WTC11 (cell line): ENCODE measurements around the gene ZNF367. TPM values are rescaled to one million over a fixed set of nuclear protein-coding genes. Genes with fewer than 3 reads are reported as not detected.
A peak's percentile ranks its signal among the peaks of the same experiment; 100 is the strongest.

Experiments used
- ATAC-seq: fragments of 200-7000 bp; cut with Tn5 transposase; 2 replicates; pipeline ENCODE4 v1.10.0; 2021; ENCODE audit warnings: mild to moderate bottlenecking, moderate library complexity
- CTCF ChIA-PET: fragments of 300-600 bp; sonication (Branson Sonifier 250); formaldehyde crosslinking; loops from one replicate; lab custom pipeline; 2021; ENCODE audit warnings: antibody characterized with exemption; lab: Charles Lee
- POLR2A ChIA-PET: fragments of 350-600 bp; sonication (Branson Sonifier 250); formaldehyde crosslinking; loops from one replicate; lab custom pipeline; 2021; ENCODE audit warnings: antibody characterized with exemption; lab: Charles Lee
- DNase-seq: peaks from one replicate; pipeline ENCODE4 v3.0.0; 2021; ENCODE audit warnings: low spot score
- H3K27ac Mint-ChIP-seq: 2 replicates; pipeline ENCODE4 v1.8.0; 2021; ENCODE audit warnings: mixed read lengths
- H3K27me3 Mint-ChIP-seq: 2 replicates; pipeline ENCODE4 v1.8.0; 2021; ENCODE audit warnings: low read depth, mild to moderate bottlenecking, moderate library complexity, mixed read lengths
- H3K36me3 Mint-ChIP-seq: 2 replicates; pipeline ENCODE4 v1.8.0; 2021; ENCODE audit warnings: mixed read lengths
- H3K4me1 Mint-ChIP-seq: 2 replicates; pipeline ENCODE4 v1.8.0; 2022; ENCODE audit warnings: mixed read lengths
- H3K4me3 Mint-ChIP-seq: 2 replicates; pipeline ENCODE4 v1.8.0; 2021; ENCODE audit warnings: mild to moderate bottlenecking, moderate library complexity, mixed read lengths
- H3K9me3 Mint-ChIP-seq: 2 replicates; pipeline ENCODE4 v1.8.0; 2021; ENCODE audit warnings: mixed read lengths
- ESRRA ChIP-seq: sonication (generic); formaldehyde crosslinking; IDR thresholded peaks from 2 replicates; pipeline ENCODE4 v1.8.1; 2022; ENCODE audit warnings: mild to moderate bottlenecking, missing genetic modification reagents, borderline replicate concordance
- ETV6 ChIP-seq: sonication (generic); formaldehyde crosslinking; IDR thresholded peaks from 2 replicates; pipeline ENCODE4 v1.8.1; 2022; ENCODE audit warnings: mild to moderate bottlenecking, missing genetic modification reagents
- FOXK1 ChIP-seq: sonication (generic); formaldehyde crosslinking; IDR thresholded peaks from 2 replicates; pipeline ENCODE4 v1.8.0; 2022; ENCODE audit warnings: mild to moderate bottlenecking, moderate library complexity, missing genetic modification reagents
- JAZF1 ChIP-seq: fragments of 250-450 bp; sonication (Bioruptor Pico); IDR thresholded peaks from 2 replicates; pipeline ENCODE4 v1.9.0; 2021; ENCODE audit warnings: moderate library complexity, mild to moderate bottlenecking, inconsistent platforms
- JUN ChIP-seq: sonication (generic); formaldehyde crosslinking; IDR thresholded peaks from 2 replicates; pipeline ENCODE4 v1.8.0; 2023; ENCODE audit warnings: mild to moderate bottlenecking, missing genetic modification reagents
- MYBL2 ChIP-seq: sonication (generic); formaldehyde crosslinking; IDR thresholded peaks from 2 replicates; pipeline ENCODE4 v1.8.1; 2023; ENCODE audit warnings: mild to moderate bottlenecking, moderate library complexity, missing genetic modification reagents
- NR2C2 ChIP-seq: sonication (generic); formaldehyde crosslinking; IDR thresholded peaks from 2 replicates; pipeline ENCODE4 v1.8.0; 2022; ENCODE audit warnings: mild to moderate bottlenecking, missing genetic modification reagents
- RELA ChIP-seq: sonication (generic); formaldehyde crosslinking; IDR thresholded peaks from 2 replicates; pipeline ENCODE4 v1.8.1; 2022; ENCODE audit warnings: missing genetic modification reagents, mild to moderate bottlenecking, borderline replicate concordance
- RORB ChIP-seq: fragments of 250-450 bp; sonication (Bioruptor Pico); IDR thresholded peaks from 2 replicates; pipeline ENCODE4 v1.9.0; 2021; ENCODE audit warnings: mild to moderate bottlenecking
- SMAD4 ChIP-seq: sonication (generic); formaldehyde crosslinking; IDR thresholded peaks from 2 replicates; pipeline ENCODE4 v1.8.0; 2022; ENCODE audit warnings: mild to moderate bottlenecking, missing genetic modification reagents
- SP1 ChIP-seq: sonication (generic); formaldehyde crosslinking; conservative IDR thresholded peaks from 2 replicates; pipeline ENCODE4 v1.8.1; 2022; ENCODE audit warnings: missing genetic modification reagents
- TEAD4 ChIP-seq: sonication (generic); formaldehyde crosslinking; IDR thresholded peaks from 2 replicates; pipeline ENCODE4 v1.8.0; 2022; ENCODE audit warnings: mild to moderate bottlenecking, missing genetic modification reagents
- ZBTB21 ChIP-seq: sonication (generic); formaldehyde crosslinking; IDR thresholded peaks from 2 replicates; pipeline ENCODE4 v1.8.1; 2023; ENCODE audit warnings: mild to moderate bottlenecking, missing genetic modification reagents, borderline replicate concordance
- ZNF121 ChIP-seq: sonication (generic); formaldehyde crosslinking; IDR thresholded peaks from 2 replicates; pipeline ENCODE4 v1.8.0; 2023; ENCODE audit warnings: missing genetic modification reagents
- ZNF138 ChIP-seq: sonication (generic); formaldehyde crosslinking; conservative IDR thresholded peaks from 2 replicates; pipeline ENCODE4 v1.8.1; 2022; ENCODE audit warnings: mild to moderate bottlenecking, moderate library complexity, missing genetic modification reagents
- total RNA-seq: library from RNA; stranded (reverse); gene quantifications from 3 replicates; pipeline ENCODE4 v1.2.3, GENCODE V29; 2021
- TF ChIP-seq, protein P1 (sequence below): fragments of 250-450 bp; sonication (Bioruptor Pico); conservative IDR thresholded peaks from 2 replicates; pipeline ENCODE4 v1.9.0; 2021; ENCODE audit warnings: mild to moderate bottlenecking
- TF ChIP-seq, protein P2 (sequence below): sonication (generic); formaldehyde crosslinking; IDR thresholded peaks from 2 replicates; pipeline ENCODE4 v1.8.1; 2023; ENCODE audit warnings: mild to moderate bottlenecking, missing genetic modification reagents, borderline replicate concordance
- TF ChIP-seq, protein P3 (sequence below): sonication (generic); formaldehyde crosslinking; conservative IDR thresholded peaks from 2 replicates; pipeline ENCODE4 v1.8.1; 2023; ENCODE audit warnings: mild to moderate bottlenecking, low read depth, missing genetic modification reagents, moderate library complexity
- TF ChIP-seq, protein P4 (sequence below): sonication (generic); formaldehyde crosslinking; IDR thresholded peaks from 2 replicates; pipeline ENCODE4 v1.8.1; 2023; ENCODE audit warnings: mild to moderate bottlenecking, missing genetic modification reagents
- TF ChIP-seq, protein P5 (sequence below): sonication (generic); formaldehyde crosslinking; IDR thresholded peaks from 2 replicates; pipeline ENCODE4 v1.8.0; 2022; ENCODE audit warnings: mild to moderate bottlenecking, missing genetic modification reagents

ZNF367 gene
- total RNA-seq, 1 experiment from 2014 or later: 7.4 TPM

DNA sequence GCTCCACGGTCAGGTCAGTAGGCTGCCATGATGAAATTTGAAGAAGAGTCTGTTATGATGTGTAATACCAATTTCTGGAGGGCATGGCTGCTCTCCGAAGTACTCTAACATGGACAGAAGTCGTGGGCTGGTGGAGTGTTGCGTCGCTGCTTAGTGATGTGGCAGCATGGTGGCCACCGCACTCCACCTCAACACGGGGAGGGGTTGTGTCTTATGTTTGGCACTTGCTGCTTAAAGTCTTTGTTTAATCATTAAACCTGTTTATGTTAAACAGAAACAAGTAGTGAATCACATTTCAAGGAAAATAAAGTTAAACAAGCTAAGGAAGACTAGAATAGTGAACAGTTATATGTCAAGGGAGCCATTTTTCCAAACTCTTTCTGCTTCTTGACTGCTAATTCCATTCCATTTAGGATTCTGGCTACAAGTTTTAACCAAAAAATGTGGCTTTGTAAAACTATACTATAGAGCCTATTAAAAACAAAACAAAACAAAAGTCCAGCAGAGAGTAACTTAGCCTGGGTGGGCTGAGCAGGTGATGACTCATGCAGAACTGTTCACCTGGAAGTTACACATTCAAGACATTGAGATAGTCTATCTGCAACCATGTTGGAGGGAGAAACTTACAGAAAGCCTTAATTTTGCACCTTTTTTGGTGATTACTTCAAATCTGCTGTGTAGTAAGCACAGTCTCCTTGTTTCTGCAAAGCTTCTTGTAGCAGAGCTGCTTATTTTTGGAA lies 41.3 kb upstream of the ZNF367 start:
- ChIA-PET CTCF (interaction anchor here (1.0 to 1.5 kb wide), 2 partner anchors 107 to 207 kb away, joined by 3 read pairs; no protein-coding TSS in a partner anchor), POLR2A (no interaction called here)
- Mint-ChIP-seq H3K36me3 (peaks cover 6% of the 10 kb centered on the region), H3K27ac (0 out of 2 replicates have a peak overlapping the region, but pooled peaks have one; percentile 43), H3K4me1 (peaks cover 44% of the 10 kb centered on the region), H3K9me3 (no peaks in the 10 kb centered on the region), H3K4me3 (no peak overlapping the region), H3K27me3 (no peaks in the 10 kb centered on the region)
- TF ChIP-seq SP1 (CRISPR knock-in tag) (no peak), SMAD4 (CRISPR knock-in tag) (no peak), RORB (CRISPR knock-in tag) (no peak), ESRRA (CRISPR knock-in tag) (no peak), MYBL2 (no peak), ZBTB21 (CRISPR knock-in tag) (no peak), ZNF138 (CRISPR knock-in tag) (no peak), NR2C2 (CRISPR knock-in tag) (no peak), ZNF121 (CRISPR knock-in tag) (no peak)
- TF ChIP-seq, protein P1, sequence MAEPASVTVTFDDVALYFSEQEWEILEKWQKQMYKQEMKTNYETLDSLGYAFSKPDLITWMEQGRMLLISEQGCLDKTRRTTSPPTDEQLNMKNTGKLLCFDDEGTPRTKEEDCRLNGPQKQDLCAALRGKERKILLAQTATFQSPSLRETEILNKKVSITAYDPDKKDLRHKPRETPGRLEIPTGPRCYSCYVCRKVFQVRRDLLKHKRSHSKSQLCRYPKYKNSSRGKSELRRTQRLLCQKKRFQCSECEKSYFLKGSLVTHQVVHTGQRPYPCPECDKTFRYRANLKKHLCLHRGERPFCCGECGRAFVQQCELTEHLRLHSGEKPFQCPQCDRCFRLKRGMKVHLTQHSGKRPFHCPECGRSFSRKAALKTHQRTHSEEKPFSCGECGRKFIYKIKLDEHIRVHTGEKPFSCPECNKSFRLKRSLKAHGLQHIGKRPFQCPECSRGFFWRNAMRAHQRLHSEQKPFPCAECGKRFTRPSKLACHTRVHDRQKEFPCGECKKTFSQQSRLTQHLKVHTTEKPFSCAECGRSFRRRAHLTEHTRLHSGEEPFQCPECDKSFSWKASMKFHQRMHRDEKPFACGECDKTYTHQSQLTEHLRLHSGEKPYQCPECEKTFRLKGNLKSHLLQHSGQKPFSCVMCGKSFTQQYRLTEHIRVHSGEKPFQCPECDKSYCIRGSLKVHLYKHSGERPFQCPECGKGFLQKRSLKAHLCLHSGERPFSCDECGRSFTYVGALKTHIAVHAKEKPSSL: no peak
- TF ChIP-seq, protein P2, sequence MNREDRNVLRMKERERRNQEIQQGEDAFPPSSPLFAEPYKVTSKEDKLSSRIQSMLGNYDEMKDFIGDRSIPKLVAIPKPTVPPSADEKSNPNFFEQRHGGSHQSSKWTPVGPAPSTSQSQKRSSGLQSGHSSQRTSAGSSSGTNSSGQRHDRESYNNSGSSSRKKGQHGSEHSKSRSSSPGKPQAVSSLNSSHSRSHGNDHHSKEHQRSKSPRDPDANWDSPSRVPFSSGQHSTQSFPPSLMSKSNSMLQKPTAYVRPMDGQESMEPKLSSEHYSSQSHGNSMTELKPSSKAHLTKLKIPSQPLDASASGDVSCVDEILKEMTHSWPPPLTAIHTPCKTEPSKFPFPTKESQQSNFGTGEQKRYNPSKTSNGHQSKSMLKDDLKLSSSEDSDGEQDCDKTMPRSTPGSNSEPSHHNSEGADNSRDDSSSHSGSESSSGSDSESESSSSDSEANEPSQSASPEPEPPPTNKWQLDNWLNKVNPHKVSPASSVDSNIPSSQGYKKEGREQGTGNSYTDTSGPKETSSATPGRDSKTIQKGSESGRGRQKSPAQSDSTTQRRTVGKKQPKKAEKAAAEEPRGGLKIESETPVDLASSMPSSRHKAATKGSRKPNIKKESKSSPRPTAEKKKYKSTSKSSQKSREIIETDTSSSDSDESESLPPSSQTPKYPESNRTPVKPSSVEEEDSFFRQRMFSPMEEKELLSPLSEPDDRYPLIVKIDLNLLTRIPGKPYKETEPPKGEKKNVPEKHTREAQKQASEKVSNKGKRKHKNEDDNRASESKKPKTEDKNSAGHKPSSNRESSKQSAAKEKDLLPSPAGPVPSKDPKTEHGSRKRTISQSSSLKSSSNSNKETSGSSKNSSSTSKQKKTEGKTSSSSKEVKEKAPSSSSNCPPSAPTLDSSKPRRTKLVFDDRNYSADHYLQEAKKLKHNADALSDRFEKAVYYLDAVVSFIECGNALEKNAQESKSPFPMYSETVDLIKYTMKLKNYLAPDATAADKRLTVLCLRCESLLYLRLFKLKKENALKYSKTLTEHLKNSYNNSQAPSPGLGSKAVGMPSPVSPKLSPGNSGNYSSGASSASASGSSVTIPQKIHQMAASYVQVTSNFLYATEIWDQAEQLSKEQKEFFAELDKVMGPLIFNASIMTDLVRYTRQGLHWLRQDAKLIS (CRISPR knock-in tag): no peak
- ATAC-seq (no peak), DNase-seq (no peak)

DNA sequence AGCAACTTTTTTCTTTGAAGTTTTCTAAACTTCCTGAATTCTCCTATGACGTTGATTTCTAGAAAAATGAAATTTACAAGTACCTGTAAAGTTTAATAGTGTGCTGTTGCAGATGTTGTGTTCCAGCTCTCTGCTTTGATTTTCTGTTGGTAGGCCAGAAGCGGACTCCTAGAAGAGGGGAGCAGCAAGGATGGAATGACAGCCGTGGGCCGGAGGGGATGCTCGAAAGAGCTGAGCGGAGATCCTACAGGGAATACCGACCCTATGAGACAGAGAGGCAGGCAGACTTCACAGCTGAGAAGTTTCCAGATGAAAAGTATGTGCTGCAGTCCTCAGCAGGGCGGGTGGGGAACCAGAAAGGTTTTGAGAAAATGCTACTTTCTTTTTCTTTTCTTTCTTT lies 40.1 kb upstream of the ZNF367 start:
- Mint-ChIP-seq H3K27ac (peak overlapping the region; percentile 55; the same call in 1 of the 2 replicates), H3K9me3 (no peaks in the 10 kb centered on the region), H3K4me1 (peaks cover 36% of the 10 kb centered on the region), H3K4me3 (no peak overlapping the region), H3K27me3 (no peaks in the 10 kb centered on the region), H3K36me3 (peaks cover 6% of the 10 kb centered on the region)
- CTCF ChIA-PET: interaction anchor here (0.7 to 1.5 kb wide), 3 partner anchors 16 to 211 kb away, joined by 3 to 5 read pairs (median 3); no protein-coding TSS in a partner anchor
- no peak for DNase-seq
- POLR2A ChIA-PET: interaction anchor here (0.7 kb wide), 1 partner anchor 147 kb away, joined by 9 read pairs; no protein-coding TSS in a partner anchor
- no peak for ATAC-seq
- TF ChIP-seq, protein P3, sequence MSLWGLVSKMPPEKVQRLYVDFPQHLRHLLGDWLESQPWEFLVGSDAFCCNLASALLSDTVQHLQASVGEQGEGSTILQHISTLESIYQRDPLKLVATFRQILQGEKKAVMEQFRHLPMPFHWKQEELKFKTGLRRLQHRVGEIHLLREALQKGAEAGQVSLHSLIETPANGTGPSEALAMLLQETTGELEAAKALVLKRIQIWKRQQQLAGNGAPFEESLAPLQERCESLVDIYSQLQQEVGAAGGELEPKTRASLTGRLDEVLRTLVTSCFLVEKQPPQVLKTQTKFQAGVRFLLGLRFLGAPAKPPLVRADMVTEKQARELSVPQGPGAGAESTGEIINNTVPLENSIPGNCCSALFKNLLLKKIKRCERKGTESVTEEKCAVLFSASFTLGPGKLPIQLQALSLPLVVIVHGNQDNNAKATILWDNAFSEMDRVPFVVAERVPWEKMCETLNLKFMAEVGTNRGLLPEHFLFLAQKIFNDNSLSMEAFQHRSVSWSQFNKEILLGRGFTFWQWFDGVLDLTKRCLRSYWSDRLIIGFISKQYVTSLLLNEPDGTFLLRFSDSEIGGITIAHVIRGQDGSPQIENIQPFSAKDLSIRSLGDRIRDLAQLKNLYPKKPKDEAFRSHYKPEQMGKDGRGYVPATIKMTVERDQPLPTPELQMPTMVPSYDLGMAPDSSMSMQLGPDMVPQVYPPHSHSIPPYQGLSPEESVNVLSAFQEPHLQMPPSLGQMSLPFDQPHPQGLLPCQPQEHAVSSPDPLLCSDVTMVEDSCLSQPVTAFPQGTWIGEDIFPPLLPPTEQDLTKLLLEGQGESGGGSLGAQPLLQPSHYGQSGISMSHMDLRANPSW (CRISPR knock-in tag): no peak
- TF ChIP-seq, protein P1: no peak
- TF ChIP-seq, protein P4, sequence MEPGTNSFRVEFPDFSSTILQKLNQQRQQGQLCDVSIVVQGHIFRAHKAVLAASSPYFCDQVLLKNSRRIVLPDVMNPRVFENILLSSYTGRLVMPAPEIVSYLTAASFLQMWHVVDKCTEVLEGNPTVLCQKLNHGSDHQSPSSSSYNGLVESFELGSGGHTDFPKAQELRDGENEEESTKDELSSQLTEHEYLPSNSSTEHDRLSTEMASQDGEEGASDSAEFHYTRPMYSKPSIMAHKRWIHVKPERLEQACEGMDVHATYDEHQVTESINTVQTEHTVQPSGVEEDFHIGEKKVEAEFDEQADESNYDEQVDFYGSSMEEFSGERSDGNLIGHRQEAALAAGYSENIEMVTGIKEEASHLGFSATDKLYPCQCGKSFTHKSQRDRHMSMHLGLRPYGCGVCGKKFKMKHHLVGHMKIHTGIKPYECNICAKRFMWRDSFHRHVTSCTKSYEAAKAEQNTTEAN (CRISPR knock-in tag): no peak
- no peak for TF ChIP-seq TEAD4 (CRISPR knock-in tag)
- no peak for TF ChIP-seq RELA (CRISPR knock-in tag)
- no peak for TF ChIP-seq JUN (CRISPR knock-in tag)
- TF ChIP-seq ESRRA (CRISPR knock-in tag): no peak
- no peak for TF ChIP-seq ZBTB21 (CRISPR knock-in tag)
- no peak for TF ChIP-seq JAZF1 (CRISPR knock-in tag)
- TF ChIP-seq, protein P5, sequence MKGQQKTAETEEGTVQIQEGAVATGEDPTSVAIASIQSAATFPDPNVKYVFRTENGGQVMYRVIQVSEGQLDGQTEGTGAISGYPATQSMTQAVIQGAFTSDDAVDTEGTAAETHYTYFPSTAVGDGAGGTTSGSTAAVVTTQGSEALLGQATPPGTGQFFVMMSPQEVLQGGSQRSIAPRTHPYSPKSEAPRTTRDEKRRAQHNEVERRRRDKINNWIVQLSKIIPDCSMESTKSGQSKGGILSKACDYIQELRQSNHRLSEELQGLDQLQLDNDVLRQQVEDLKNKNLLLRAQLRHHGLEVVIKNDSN (CRISPR knock-in tag): no peak
- no peak for TF ChIP-seq RORB (CRISPR knock-in tag)
- TF ChIP-seq FOXK1 (CRISPR knock-in tag): no peak
- no peak for TF ChIP-seq ETV6 (CRISPR knock-in tag)
